ENCODE measurements around the gene SHANK1. TPM values are rescaled to one million over a fixed set of nuclear protein-coding genes. Genes with fewer than 3 reads are reported as not detected.

SHANK1 gene
- polyA plus RNA-seq, result 0.11 TPM in 2 replicates

GRCh38 chr19:50719566-50719965 is at the start of gene SHANK1:
SHANK1 (minus strand) TSS chr19:50719802; CDS start chr19:50716919, 2,883 bp downstream.

GRCh38 chr19:50723069-50723468 is 3.5 kb upstream of the SHANK1 start, which contains the start of gene CLEC11A:
CLEC11A (plus strand) TSS chr19:50723364; CDS start chr19:50723526, 162 bp downstream.

GRCh38 chr19:50649433-50650391 is 69.9 kb downstream of the SHANK1 start, which contains the start of gene C19orf81:
C19orf81 (plus strand) TSS chr19:50649445; CDS start chr19:50649445, 0 bp downstream.

DNA sequence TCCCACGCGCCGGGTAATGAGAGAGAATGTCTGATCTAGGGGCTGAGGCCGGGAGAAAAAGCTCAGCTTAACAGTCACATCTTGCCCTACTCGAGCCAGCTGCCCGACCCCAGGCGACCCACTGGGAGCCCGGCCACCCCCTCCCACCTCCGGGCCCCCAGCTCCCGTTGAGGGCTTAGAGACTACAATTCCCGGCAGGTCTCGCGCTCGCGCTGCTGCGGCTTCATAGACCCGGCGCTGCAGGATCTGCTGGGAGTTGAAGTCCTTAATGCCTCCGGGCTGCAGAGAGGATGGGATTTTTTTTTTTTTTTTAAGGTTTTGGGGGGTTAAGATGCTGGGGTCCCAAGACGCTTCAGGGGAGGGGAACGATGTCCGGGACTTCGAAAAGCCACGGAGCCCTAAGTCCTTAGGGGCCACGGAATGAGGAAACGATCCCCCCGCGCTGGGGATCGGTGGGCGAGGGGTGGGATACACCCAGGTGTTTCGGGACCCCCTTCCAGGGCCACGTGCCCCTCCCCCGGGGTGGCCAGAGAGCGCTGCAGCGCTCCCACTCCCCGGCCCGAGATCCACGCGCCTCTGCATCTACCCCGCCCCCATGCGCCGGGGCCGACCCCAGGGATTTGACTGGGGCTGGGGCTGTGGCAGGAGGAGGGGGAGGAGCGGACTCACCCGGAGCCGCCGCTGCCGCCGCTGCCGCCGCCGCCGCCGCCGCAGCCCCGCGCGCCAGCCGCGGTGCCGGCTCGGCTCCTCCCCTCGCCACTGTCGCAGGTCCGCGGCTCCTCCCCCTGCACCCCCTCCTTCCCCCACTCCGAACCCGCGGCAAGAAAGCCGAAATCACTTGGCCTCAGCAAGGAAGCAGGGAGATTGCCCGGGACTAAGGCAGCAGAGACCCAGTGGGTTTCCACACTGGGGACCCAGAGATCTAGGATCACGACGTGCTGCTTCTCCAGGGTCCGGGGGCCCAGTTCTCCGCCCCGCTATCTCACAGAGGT is 80.2 kb downstream of the SHANK1 start, which contains the start of gene SYT3:
TSS of gene SYT3 (minus strand) at position 761 of the 992 bp plus-strand sequence. CDS start 2,470 bp downstream, outside the sequence.

Other genes with a start within 250 kb of the SHANK1 start
- 14.6 and 15.6 TPM in 2 replicates for gene EMC10, start 243.3 kb downstream of the SHANK1 start, polyA plus RNA-seq
- gene GARIN5A, start 243.0 kb downstream of the SHANK1 start, polyA plus RNA-seq, result 9.0 and 14.5 TPM in 2 replicates
- 3.7 and 3.8 TPM in 2 replicates for gene JOSD2, start 208.6 kb downstream of the SHANK1 start, polyA plus RNA-seq
- gene ASPDH, start 205.9 kb downstream of the SHANK1 start, polyA plus RNA-seq, result 21.7 and 23.2 TPM in 2 replicates
- gene LRRC4B, start 151.4 kb downstream of the SHANK1 start, polyA plus RNA-seq, result 0.42 and 0.80 TPM in 2 replicates
- 1.3 and 2.3 TPM in 2 replicates for gene SYT3, start 79.9 kb downstream of the SHANK1 start, polyA plus RNA-seq
- gene C19orf81, start 70.4 kb downstream of the SHANK1 start, polyA plus RNA-seq, result not detected in 2 replicates
- 2.5 and 6.0 TPM in 2 replicates for gene CLEC11A, start 3.6 kb upstream of the SHANK1 start, polyA plus RNA-seq
- not detected in 2 replicates for gene GPR32, start 50.7 kb upstream of the SHANK1 start, polyA plus RNA-seq
- gene ACP4, start 70.6 kb upstream of the SHANK1 start, polyA plus RNA-seq, result not detected in 2 replicates
- not detected in 2 replicates for gene KLK1, start 104.0 kb upstream of the SHANK1 start, polyA plus RNA-seq
- gene KLK15, start 113.8 kb upstream of the SHANK1 start, polyA plus RNA-seq, result not detected in 2 replicates
- gene KLK3, start 135.1 kb upstream of the SHANK1 start, polyA plus RNA-seq, result not detected in 2 replicates
- gene KLK2, start 153.6 kb upstream of the SHANK1 start, polyA plus RNA-seq, result 0.20 TPM in 1 of 2 replicates, not detected in the other
- not detected in 2 replicates for gene KLK4, start 191.6 kb upstream of the SHANK1 start, polyA plus RNA-seq
- gene KLK5, start 233.2 kb upstream of the SHANK1 start, polyA plus RNA-seq, result 5.6 TPM in 1 of 2 replicates, not detected in the other
- gene KLK6, start 249.8 kb upstream of the SHANK1 start, polyA plus RNA-seq, result 2.6 and 2.8 TPM in 2 replicates